ENCODE data around the gene SLX4IP.

GRCh38 chr20:10507052-10507451 is 71.9 kb downstream of the SLX4IP start:
- TF ChIP-seq EP300 (IDR thresholded peaks at IDR 0.05; ENCODE audit: borderline replicate concordance) (no peak), CEBPB (IDR thresholded peaks at IDR 0.05) (no peak), REST (IDR thresholded peaks at IDR 0.05; ENCODE audit: low read depth) (no peak), TAF1 (IDR thresholded peaks at IDR 0.05; ENCODE audit: low read depth) (no peak), EGR1 (IDR thresholded peaks at IDR 0.05) (no peak), TEAD4 (IDR thresholded peaks at IDR 0.05) (no peak), TCF12 (IDR thresholded peaks at IDR 0.05; ENCODE audit: low read depth) (no peak), ZBTB7A (IDR thresholded peaks at IDR 0.05; ENCODE audit: low read depth) (no peak), MAX (IDR thresholded peaks at IDR 0.05) (no peak), CREB1 (IDR thresholded peaks at IDR 0.05; ENCODE audit: low read depth) (no peak), RAD21 (IDR thresholded peaks at IDR 0.05; ENCODE audit: low read depth) (no peak)
